Measurements from ENCODE around the gene EGFL8.
"Not testable (repeated sequence)": the region's sequence is repeated elsewhere in the genome, so short reads cannot be mapped to it uniquely, and the experiment has no call there.

Gene EGFL8

GRCh38 chr6:32185681-32186131 lies 21.3 kb downstream of the EGFL8 start:
- not testable (repeated sequence) for DNase-seq

GRCh38 chr6:32186151-32186840 lies 21.9 kb downstream of the EGFL8 start:
- DNase-seq: not testable (repeated sequence)

GRCh38 chr6:32187009-32187709 lies 22.8 kb downstream of the EGFL8 start:
- no peak for DNase-seq

- DNase-seq: not testable (repeated sequence)
Observed at GRCh38 chr6:32187725-32188380, 23.5 kb downstream of the EGFL8 start.

GRCh38 chr6:32188381-32189068 lies 24.1 kb downstream of the EGFL8 start:
- no peak for DNase-seq

- DNase-seq: no peak
Observed at GRCh38 chr6:32189069-32189741, 24.8 kb downstream of the EGFL8 start.

- DNase-seq: no peak
Observed at GRCh38 chr6:32189742-32190053, 25.3 kb downstream of the EGFL8 start.

- peak; percentile 59 to 97 for DNase-seq
Observed at GRCh38 chr6:32190054-32190851, 25.9 kb downstream of the EGFL8 start, which contains the start of gene PBX2. TSS of gene PBX2 (minus strand) at chr6:32190202. CDS start at chr6:32189915, 287 bp downstream.

GRCh38 chr6:32190911-32191677 lies 26.7 kb downstream of the EGFL8 start:
- DNase-seq: no peak

- DNase-seq: peak in 1 of 2 donors; percentile 9
Observed at GRCh38 chr6:32191696-32192607, 27.6 kb downstream of the EGFL8 start.

GRCh38 chr6:32192608-32193039 lies 28.2 kb downstream of the EGFL8 start, which contains the start of gene GPSM3:
TSS of gene GPSM3 (minus strand) at chr6:32192643. CDS start at chr6:32192513, 130 bp downstream.
- DNase-seq: peak; percentile 55 to 81

- not testable (repeated sequence) for DNase-seq
Observed at GRCh38 chr6:32193096-32193495, 28.7 kb downstream of the EGFL8 start.

GRCh38 chr6:32194388-32194787 lies 30.0 kb downstream of the EGFL8 start:
- no peak for DNase-seq

GRCh38 chr6:32194825-32195651 lies 30.6 kb downstream of the EGFL8 start:
- peak; percentile 44 to 56 for DNase-seq

- peak; percentile 95 to 99 for DNase-seq
Observed at GRCh38 chr6:32195652-32195901, 31.2 kb downstream of the EGFL8 start.

GRCh38 chr6:32195902-32196681 lies 31.7 kb downstream of the EGFL8 start:
- peak; percentile 30 to 66 for DNase-seq

GRCh38 chr6:32196682-32197616 lies 32.6 kb downstream of the EGFL8 start:
- DNase-seq: peak in 1 of 2 donors; percentile 9
